Retinal pigment epithelial cell (primary cell): Measurements from ENCODE around the gene MRGPRX3.

Source experiments
- DNase-seq: peaks from one replicate; pipeline ENCODE4 v3.0.0-alpha.2; 2010; ENCODE audit warnings: low read depth
- H3K4me3 ChIP-seq: 2 replicates; pipeline ENCODE4 v1.5.1; 2011; ENCODE audit warnings: mild to moderate bottlenecking, low read length, control low read depth, moderate library complexity
- CTCF ChIP-seq: conservative IDR thresholded peaks from 2 replicates; pipeline ENCODE4 v1.5.1; 2011; ENCODE audit warnings: low read depth, low read length, control low read depth, inconsistent platforms

The MRGPRX3 gene

DNA sequence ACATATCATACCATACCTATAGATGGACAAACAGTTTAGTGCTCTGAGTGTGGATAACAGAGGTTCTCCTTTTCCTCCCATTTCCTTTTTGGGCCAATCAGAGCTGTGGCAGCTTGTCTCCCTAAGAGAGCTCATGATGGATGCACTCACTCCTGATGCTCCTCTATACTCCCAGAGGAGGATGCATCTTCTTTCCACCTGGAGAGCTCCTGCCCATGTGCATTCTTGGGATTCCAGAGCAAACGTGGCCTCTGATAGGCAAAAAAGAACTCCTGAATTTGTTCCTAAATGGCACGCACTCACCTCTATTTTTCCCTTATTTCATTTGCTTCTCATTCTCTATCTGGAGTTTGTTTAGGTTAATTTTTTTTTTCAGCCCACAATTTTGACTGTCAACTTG lies 2.9 kb downstream of the MRGPRX3 start:
- no peak for DNase-seq
- no peak overlapping the region for H3K4me3 ChIP-seq
- no peak for TF ChIP-seq CTCF

- no peak for DNase-seq
- no peak overlapping the region for H3K4me3 ChIP-seq
- no peak for TF ChIP-seq CTCF
Observed at GRCh38 chr11:18137186-18137800, 4.9 kb downstream of the MRGPRX3 start.

DNA sequence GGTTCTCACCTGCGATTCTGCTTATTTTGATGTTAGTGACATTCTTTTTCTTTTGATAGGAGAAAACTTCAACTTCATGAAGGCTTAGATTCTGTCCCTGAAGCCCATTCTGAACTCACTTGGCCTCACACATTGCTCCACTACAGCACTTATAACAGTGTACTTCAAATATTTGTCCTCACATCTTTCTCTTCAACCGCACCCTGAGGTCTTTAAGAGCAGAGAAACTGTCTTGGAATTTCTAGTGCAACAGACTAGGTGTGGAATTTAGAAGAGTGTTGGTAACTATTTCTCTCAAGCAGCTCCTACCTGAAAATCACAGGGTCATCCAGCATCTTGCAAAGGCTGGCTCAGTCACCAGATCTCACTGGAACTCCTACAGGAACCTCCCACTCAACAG lies 7.8 kb downstream of the MRGPRX3 start:
- no peak for TF ChIP-seq CTCF
- H3K4me3 ChIP-seq: no peak overlapping the region
- DNase-seq: no peak

GRCh38 chr11:18144243-18144642 lies 11.9 kb downstream of the MRGPRX3 start:
- TF ChIP-seq CTCF: no peak

GRCh38 chr11:18145025-18145424 lies 12.7 kb downstream of the MRGPRX3 start:
- TF ChIP-seq CTCF: peak; percentile 42
- DNase-seq: no peak
- H3K4me3 ChIP-seq: no peak overlapping the region

More at GRCh38 chr11:18144243-18144642, 11.9 kb downstream of the MRGPRX3 start:
- DNase-seq: no peak
- no peak overlapping the region for H3K4me3 ChIP-seq

DNA sequence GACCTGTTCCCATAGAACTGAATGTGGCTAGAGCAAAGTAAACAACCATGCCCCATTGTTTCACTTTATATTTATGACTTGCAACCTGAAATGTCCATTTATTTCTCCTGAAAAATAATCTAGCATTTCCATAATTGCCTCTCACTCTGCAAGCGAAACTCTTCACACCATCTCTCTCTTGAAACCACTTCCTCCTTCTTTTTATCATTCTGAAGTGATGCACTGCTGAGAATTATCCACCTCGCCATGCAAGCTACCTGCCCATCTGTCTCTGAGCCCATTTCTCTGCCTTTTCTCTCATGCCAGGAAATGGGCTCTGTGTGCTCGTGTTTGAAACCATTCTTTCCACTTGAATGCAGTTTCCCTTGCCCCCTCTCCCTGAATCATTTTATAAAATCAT lies 13.5 kb downstream of the MRGPRX3 start:
- no peak overlapping the region for H3K4me3 ChIP-seq
- no peak for DNase-seq
- TF ChIP-seq CTCF: no peak

DNA sequence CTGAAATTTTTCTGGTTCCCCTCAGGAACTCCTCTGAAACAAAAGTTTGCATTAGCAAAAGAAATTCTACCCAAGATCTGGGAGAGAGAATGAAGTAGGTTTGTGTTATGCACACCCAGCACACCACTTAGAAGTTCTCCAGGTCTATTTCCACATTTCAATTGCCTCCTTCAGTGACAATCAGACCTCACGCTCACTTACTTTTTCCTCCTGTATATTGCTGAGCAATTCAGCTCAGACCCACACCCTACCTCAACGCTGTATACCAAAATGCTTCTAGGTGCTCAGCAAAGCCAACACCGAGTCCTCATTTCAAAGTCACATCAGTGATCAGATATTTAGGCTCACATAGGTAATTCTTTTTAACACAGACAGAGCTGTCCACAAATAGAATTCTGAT lies 19.2 kb downstream of the MRGPRX3 start:
- H3K4me3 ChIP-seq: no peak overlapping the region
- no peak for TF ChIP-seq CTCF
- DNase-seq: no peak
